Amniotic stem cell (primary cell): ENCODE results near the gene THYN1.
"Not testable (repeated sequence)": the region's sequence is repeated elsewhere in the genome, so short reads cannot be mapped to it uniquely, and the experiment has no call there.

Source experiments
- DNase-seq: peaks from one replicate; lab custom pipeline; 2025; lab: John Stamatoyannopoulos, UW

The THYN1 gene

DNA sequence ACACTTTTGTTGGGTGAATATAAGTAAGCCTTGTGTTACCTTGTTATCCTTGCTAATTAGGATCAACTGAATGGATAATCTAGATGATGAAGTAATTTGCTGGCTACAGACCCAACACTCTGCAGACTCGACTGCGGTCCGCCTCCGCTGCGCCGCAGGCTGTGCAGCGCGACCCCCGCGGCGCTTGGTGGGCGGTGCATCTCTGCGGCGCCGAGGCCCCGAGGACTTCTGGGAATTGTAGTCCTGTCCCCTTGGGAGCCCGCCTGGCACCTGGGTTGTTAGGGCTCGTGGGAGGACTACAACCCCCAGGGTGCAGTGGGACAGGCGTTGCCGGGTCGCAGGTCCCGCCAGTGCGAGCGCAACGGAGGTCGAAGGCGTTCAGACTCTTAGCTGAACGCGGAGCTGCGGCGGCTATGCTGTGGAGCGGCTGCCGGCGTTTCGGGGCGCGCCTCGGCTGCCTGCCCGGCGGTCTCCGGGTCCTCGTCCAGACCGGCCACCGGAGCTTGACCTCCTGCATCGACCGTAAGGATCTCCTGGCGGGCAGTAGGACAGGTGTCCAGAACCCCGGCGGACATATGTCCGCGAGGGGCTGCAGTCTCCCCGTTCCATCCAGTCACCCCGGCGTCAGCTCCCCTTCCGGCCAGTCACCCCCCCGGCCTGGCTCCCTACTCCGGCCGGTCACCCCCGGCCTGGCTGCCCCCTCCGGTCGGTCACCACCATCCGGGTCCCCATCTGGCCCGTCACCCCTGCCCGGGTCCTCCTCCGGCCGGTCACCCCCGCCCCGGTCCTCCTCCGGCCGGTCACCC lies at the start of gene THYN1, which contains the start of gene ACAD8:
TSS of gene THYN1 (minus strand) at position 165 of the 806 bp plus-strand sequence. CDS start 470 bp downstream, outside the sequence.
TSS of gene ACAD8 (plus strand) at position 381 of the 806 bp plus-strand sequence. CDS start at position 414, 33 bp downstream.
- DNase-seq = peak; percentile 92

DNA sequence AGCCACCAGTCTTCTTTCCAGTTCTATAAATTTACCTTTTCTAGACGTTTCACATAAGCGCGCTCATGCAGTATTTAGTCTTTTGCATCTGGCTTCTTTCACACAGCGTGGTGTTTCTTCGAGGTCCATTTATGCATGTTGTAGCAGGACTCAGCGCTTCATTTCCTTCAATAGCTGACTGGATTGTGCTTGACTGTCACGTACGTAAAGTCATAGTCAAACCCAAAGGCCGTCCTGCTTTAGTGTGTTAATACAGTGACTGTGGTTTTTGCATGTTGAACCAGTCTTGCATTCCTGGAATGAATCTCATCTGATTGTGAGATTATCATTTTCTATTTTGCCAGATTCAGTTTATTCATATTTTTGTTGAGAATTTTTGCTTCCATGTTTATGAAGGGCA lies 41.5 kb upstream of the THYN1 start:
- DNase-seq = no peak

DNA sequence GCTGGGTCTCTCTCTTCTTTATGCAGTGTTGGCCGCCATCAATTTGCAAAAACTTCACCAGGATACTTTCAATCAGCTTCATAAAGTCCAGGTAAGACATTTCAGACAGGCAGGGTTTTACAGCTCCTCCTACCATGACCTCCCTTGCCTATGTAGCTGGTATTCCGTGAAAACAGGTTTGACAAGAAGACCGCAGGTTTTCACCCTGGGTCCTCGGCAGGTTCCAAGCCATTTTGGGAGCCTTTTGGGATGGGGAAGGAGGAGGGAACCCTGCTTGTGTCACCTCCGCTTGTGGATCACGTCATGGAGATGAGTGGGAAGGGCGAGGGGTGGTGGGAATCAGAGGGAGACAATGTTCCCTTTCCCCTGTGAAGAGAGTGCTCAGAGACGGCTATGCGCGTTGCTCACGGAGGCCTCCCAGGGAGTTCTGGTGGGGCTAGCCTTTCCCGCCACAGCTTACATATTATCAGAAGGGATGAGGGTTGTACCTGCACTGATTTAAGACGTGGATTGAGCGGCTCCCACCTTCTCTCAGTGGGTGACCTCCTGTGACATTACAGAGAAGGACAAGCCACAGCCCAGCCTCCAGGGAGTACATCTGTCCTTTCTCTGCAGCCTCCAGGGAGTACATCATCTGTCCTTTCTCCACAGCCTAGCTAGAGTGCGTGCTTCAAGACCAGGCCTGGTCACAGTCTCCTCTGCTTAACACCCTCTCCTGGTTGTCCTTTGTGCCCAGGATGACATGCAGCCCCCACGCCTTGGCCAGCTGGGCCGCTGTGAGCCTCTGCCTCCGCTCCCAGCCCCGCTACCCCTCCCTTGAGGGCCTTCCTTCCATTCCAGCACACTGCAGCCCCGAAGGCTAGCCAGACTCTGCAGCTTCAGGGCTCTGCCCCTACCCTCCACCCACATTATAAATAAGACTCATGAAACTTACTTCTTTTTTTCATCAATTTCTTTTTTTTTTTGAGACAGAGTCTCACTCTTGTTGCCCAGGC lies 40.3 kb upstream of the THYN1 start:
- DNase-seq = no peak

DNA sequence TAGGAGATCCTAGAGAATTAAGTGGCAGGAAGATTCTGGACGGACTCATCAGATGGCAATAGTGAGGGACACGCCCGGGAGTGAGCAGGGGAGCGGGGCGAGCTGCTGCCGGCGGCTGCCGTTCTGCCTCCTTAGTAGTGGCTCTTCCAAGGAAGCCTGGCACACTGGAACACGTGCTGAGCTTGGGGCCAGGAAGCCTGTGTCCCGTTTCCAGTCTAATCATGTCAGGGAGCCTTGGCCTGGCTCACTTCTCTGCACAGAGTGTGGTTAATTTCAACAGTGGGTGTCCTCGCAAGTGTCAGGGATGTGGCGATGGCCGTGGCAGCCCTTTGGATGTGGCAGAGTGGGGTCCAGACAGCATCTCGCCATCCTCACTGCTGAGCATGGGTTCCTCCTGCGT lies 39.5 kb upstream of the THYN1 start:
- DNase-seq = no peak

DNA sequence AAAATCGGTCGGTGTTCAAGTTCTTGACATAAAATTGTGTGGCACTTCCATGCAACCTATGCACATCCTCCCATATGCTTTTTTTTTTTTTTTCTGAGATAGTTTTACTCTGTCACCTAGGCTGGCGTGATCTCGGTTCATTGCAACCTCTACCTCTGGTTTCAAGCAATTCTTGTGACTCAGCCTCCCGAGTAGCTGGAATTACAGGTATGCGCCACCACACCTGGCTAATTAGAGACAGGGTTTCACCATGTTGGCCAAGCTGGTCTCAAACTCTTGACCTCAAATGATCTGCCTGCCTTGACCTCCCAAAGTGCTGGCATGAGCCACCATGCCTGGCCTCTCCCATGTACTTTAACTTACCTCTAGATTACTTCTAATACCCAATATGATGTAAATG lies 38.0 kb upstream of the THYN1 start:
- DNase-seq = no peak

DNA sequence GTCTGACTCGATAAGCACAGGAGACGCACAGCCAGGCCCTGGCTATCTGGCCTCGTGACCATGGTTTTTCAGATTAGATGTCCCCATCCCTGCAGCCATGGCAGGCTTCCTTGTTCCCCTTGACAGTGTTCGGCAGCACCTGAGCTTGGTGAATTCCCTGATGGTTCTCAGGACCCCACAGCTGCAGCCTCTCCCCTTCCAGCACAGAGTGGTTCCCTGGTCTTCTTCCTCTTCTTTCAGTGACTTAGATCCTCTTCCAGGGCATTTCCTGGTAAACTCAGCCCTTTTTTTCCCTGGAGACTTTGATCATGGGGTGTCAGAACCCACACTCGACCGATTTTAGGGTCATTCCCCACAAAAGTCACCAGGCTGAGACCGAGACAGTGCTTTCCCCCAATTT lies 37.5 kb upstream of the THYN1 start:
- no peak for DNase-seq

DNA sequence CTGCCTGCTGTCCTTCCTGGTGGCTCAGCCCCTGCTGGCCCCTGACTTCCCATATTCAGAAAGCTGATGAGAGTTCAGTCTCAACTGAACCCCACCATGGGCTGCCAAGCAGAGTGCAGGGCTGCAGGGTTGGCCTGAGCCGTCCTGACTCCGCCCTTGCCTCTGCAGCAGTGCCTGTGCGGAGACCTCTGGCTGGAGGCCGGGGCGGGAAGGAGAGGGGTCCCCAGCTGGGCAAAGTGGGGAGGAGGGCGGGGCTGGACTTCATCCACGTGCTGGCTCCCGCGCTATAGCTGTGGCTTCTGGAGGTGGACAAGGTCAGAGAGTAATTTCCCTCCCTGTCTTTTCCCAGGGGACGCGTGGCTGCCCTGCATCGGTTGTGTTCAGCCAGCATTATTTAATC lies 36.6 kb upstream of the THYN1 start:
- no peak for DNase-seq

DNA sequence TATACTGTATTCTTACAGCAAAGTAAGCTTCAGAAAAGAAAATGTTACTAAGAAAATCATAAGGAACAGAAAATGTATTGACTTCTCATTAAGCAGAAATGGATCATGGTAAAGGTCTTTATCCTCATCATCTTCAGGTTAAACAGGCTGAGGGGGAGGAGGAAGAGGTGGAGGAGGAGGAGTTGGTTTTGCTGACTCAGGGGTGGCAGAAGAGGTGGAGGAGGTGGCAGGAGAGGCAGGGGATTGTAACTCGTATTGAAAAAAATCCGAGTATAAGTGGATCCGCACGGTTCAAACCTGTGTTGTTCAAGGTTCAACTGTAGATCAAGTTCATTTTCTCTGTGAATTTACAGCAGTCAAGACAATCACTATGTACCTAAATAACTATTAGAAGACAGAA lies 36.0 kb upstream of the THYN1 start:
- no peak for DNase-seq

DNA sequence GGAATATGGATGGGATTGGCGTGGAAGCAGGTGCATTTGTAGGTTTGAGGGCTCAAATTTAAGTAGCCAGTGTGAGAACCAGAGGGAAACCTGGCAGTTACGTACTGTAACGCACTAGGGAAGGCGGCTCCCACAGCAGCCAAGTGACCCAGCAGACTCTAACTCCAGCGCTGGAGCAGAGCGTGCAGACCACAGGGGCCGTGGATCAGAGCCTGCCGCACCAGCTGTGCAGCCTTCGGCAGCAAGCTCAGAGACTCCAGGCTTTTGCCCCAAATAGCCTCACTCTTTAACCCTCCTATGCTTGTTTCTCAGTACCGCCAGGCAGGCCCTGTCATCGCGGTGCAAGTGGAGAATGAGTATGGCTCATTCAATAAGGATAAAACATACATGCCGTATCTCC lies 35.3 kb upstream of the THYN1 start:
- no peak for DNase-seq

DNA sequence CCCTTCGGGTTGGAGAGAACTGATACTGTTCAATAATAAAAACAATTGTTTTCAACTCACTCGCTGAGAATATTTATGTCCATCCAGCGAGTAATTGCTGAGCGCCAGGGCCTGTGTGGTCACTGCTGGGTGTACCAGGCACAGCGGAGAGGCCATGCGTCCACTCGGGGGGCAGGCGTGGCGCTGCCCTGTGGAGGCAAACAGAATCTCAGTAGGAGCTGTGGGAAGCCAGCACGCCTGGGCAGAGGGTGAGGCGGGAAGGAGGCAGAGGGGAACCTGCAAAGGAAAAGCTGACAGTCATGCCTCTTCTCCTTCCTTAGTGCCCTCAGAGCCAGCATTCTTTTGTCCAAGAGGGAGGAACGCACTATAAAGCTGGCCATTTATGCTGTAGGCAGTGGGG lies 34.4 kb upstream of the THYN1 start:
- DNase-seq = no peak

DNA sequence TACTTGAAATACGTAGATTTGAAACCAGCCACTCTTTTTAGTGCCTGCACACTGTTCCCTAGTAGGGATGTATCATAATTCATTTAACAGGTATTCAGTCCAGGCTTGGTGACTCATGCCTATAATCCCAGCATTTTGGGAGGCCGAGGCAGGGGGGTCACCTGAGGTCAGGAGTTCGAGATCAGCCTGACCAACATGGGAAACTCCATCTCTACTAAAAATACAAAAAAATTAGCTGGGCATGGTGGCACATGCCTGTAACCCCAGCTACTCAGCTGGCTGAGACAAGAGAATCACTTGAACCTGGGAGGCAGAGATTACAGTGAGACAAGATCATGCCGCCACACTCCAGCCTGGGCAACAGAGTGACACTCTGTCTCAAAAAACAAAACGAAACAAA lies 31.2 kb upstream of the THYN1 start:
- DNase-seq = not testable (repeated sequence)

DNA sequence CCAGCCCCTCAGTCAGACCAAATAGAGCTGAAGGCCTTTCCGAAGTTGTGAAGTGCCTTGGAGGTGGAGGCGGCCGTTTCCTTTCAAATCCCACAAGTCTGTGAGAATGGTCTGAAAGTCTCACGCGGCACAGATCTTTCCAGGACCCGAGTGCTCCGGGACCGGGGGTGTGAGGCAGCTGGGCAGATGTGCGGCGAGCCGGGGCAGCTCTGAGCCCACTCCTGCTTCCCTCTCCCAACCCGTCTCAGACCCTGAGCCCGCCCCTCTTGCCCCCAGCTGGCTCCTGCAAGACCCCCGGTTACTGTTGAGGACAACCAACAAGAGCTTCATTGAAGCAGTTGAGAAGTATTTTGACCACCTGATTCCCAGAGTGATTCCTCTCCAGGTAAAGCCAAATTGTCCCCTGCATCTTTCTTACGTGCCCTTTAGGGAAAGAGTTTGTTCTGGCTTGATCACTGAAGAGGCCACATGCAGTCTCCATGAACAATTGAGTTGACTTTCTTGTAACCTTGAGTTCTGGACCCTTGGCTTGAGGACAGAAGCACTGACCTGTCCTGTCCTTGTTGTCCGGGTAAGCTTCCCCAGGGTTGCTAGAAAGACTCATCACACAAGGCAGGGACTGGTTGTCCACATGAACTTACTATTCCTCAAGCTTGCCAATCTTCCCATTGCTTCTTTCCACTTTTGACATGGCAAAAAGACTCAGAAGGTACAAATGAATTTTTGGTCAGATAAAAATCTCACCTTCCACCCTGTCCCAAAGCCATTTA lies 30.5 kb upstream of the THYN1 start:
- DNase-seq = no peak

DNA sequence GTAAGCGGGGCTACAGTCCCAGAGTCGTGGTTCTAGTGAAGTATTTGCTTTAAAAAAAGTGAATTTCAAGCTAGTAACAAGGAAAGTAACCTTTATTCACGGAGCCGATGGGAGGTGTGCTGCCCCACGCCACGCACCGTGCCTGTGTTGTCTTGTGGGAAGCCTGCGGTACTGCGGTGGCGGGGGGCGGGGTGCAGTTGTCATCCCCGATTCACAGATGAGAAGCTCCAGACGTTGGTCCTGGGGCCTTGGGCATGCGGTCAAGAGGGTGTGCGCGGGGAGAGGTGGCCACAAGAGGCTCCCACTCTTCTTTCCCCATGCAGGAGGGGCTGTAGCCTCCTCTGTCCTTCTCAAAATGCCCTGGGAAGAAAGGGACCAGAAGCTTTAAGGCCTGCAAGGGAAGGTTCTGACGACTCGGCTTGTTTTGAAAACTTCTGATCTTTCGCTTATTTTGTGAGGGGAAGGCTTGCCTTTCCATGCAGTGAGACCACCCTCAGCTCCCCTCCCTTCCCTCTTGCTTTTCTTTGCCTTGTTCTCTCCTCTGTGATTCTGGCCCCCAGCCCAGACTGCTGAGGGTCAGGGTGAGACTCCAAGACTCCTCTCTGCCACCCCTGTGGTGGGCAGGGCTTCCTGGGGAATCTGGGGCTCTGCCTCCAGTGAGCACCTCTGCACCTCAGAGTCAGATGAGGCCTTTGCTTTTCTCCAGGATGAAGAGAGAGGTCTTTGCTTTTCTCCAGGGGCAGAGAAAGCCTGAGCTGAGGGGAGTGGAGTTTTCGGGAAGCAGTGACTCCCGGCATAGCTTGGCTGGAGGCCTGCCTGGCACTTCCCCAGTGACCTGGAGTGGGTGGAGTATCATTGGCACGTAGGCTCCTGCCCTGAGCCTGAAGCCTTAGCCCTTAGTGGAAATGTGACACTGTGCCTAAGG lies 29.2 kb upstream of the THYN1 start:
- DNase-seq = no peak

DNA sequence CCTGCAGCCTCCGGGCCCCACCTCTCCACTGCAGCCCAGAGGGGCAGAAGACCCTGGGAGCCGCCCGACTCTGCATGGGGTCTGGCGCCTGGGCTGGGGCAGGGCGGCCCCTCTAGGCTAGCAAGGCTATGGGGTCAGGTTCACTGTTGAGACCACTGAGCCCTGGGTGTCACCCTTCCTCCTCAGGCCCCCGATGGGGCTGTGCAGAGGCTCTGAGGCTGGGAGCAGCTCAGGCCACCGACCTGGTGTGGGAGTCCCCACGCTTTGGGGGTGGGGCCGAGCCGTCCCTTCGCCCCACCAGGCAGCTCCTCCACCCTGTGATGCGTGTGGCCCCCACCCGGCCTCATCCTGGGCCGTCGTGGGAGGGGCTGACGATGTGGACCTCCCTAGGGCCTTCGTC lies 28.5 kb upstream of the THYN1 start:
- DNase-seq = not testable (repeated sequence)

DNA sequence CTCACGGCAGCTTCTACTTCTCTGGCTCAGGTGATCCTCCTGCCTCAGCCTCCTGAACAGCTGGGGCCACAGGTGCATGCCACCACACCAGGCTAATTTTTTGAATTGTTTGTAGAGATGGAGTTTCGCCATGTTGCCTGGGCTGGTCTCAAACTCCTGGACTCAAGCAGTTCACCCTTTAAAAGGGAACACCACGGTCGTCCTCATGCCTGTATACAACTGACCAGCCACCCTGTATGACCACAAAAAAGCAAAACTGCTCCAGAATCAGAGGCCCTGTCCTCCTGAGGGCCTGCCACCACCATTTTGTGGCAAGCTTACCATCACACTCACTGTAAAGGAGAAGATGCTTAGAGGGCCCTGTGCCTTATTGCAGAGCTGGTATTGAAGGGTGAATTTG lies 25.2 kb upstream of the THYN1 start:
- DNase-seq = no peak

DNA sequence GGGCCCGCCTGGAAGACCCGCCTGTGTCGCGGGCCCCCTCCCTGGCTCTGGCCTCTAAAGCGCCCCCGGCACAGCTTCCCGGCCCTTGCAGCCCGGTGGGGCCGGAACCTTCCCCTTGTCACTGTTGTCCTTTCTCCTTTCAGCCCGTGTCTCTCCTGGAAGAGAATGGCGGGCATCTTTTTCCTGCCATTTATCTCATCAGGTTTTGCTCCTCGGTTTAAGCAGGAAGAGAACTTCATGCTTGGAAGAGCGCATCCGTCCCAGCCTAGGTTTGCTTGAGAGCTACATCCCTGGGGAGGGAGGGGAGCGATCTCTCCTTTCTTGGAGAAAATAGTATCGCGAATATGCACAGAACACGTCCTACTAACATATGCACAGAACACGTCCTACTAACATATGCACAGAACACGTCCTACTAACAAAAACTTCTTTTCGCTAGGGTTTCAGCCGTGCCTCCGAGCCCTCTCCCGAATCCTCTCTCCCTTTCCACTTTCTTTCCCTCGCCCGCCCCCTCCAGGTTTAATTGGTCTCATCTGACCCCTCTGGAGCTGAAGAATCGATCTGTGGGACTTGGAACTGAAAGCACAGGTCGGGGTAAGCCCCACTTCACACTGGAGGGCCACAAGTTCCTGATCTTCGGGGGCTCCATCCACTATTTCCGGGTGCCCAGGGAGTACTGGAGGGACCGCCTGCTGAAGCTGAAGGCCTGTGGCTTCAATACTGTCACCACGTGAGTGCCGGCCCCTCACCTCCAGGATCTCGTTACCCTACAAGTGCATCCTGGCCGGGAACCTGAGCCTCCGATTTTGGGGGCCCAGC lies 24.2 kb upstream of the THYN1 start:
- no peak for DNase-seq

DNA sequence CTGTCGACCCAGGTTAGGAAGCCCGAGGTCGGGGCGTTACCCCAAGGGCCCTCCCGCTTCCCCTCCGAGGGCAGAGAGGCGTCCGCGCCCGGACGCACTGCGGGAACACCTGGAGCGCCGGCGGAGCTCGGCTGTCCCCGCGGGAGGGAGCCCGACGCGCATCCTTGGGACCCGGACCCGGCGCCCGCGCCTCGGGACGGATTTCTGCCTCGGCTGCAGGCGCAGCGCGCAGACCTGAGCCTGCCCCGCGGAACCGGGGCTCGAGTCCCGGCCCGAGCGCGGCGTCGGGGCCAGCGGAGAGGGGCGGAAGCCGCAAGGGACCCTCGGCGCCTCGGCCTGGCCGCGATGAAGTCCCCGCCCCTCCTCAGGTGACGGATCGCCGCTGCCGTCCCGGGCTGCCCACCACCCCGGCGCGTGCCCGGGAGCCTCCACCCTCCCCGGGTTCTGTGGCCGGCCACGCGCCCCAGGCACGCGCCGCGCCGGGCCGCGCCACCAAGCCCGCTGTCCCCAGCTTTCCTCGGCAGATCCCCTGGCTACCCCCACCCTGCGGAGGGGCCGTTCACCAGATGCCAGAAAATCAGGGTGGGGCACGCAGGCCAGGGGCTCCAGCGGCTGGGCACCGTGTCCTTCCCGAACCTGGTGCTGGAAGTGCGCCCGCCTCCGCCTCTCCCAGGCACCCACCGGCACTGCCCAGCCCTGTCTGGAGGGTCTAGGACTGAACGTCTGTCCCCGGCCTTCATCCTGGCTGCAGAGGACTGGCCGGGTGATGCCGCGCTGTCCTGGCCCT lies 23.4 kb upstream of the THYN1 start:
- DNase-seq = no peak

DNA sequence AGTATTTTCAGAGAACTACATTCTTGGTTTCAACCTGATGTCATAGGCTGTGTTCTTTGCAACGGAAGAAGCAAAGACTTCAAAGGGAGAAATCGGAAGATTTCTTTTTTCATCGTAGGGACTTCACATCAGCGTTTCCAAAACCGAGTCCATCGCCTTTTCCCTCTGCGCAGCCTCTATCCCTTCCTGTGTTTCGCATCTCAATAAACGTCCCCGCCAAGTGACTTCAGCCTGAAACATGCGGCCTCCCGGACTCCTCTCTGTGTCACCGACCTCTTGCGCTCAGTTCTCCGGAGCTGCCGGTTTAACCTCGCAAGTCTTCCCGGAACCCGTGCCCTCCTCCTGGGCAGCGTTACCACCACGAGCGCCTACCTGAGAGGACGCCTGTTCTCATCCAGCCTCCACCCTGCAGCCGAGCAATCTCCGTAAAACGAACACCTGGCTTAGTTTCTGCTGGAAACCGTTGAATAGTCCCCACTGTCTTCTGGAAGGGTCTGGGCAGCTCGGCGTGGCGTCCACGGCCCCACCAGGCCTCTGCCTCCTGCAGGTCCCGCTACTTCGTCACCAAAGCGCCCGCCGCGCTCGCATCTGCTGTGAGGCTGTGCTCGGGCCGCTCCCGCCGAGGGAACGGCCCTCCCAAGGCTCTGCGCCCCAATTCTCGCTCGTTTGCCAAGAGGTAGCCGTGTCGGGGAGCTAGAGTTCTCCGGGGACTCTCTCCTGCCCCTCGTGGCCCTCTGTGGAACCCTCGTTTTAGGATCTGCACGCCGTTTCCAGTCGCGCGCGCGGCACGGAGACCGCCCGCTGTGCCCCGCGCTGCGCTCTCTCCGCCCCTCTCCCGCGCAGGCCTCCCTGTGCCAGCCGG lies 22.6 kb upstream of the THYN1 start, which contains the start of gene GLB1L3:
TSS of gene GLB1L3 (plus strand) at position 846 of the 862 bp plus-strand sequence. CDS start 362 bp downstream, outside the sequence.
- no peak for DNase-seq
